Measurements from ENCODE around the gene RPS2. TPM values are rescaled to one million over a fixed set of nuclear protein-coding genes. Genes with fewer than 3 reads are reported as not detected.

The RPS2 gene
- total RNA-seq, 2 donors from 2014 or later: 1,152 to 1,209 TPM

DNA sequence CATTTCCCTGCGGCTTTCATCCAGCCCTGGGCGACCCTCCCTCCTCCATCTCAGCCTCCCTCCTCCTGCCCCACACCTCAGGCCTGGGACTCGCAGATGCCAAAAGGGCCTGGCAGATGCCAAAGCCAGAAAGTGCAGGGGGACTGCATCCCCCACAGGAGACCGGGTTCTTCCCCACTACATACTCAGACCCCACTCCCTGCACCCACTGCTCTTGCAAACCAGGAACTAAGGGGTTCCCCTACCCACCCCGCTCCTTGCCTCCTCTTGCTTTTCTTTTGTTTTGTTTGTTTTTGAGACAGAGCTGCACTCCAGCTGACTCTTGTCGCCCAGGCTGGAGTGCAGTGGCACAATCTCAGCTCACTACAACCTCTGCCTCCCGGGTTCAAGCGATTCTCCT is 49.6 kb downstream of the RPS2 start:
- no peak for ATAC-seq
- intact Hi-C loops (cut with DNase I): no loop called here
- DNase-seq: no peak

DNA sequence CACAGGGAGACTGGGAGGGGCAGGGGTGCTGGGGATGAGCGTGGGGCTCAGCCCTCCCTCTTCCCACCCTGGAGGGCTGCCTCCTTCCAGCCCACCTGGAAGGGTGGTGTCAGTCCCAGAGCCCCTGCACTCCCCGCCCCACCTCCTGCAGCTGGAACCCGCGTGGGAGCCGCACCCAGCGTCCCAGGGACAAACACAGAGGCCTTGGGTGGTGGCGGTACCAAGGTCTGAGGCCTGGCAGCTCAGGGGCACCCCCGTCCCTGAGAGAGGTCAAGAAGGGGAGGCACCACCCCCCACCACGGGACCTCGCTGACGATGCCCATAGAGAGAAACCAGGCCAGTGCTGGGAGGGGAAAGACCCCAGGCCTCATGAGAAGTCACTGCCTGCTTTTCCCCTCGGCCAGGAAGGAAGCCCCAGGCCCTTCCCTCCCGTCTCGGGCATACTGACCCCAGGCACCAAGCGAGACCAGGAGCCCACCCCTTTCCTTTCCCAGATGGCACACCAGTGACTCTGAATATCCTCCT is 50.5 kb downstream of the RPS2 start:
- ATAC-seq (no peak), DNase-seq (no peak)
- intact Hi-C loops (cut with DNase I): no loop called here

DNA sequence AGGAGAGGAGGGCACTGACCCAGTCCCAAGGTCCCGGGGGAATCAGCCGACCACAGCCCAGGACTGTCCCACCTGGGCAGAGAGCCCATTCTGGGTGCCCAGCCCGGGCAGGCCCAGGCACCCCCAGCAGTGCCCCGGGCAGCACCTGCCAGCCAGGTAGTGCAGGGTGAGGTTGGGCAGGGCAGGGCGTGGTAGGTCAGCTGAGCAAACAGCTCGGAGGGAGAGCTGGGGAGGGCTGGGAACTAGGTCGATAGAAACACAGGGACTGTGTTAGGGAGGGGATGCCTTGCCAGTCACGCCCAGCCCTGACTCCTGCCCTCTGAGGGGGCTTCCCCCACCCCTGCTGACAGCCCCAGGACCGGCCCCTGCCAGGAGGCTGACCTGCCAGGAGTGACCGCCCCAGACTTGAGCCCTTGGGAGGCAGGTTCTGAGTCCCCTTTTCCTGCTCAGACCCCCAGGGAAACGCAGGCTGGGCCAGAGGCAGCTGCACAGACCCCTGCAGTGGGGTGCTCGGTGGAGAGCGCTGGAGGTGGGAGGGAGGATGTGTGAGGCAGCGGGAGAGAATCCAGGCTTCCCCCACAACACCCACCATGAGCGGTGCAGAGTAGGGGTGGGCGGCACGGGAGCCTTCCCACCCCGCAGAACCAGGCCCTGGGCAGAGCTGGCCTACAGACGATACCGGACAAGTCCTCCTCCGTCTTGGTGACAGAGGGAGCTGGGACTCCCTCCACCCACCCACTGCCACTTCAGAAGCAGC is 51.1 kb downstream of the RPS2 start:
- DNase-seq: no peak
- intact Hi-C loops (cut with DNase I): no loop called here
- no peak for ATAC-seq

- no peak for DNase-seq
- intact Hi-C loops (cut with DNase I): no loop called here
- ATAC-seq: no peak
Observed at GRCh38 chr16:1912215-1912543, 52.4 kb downstream of the RPS2 start.

Other genes starting within 250 kb of the RPS2 start
- 10 to 100 TPM; 35.7 to 43.4 TPM for gene NME3, start 193.3 kb downstream of the RPS2 start, total RNA-seq
- gene EME2, start 192.0 kb downstream of the RPS2 start, total RNA-seq: 10 to 100 TPM in 1 of 2 donors, 1 to 10 TPM in 1; 6.9 to 11.9 TPM
- 10 to 100 TPM; 57.0 to 69.2 TPM for gene MRPS34, start 191.7 kb downstream of the RPS2 start, total RNA-seq
- gene SPSB3, start 182.3 kb downstream of the RPS2 start, total RNA-seq: 10 to 100 TPM; 25.9 to 27.7 TPM
- gene NUBP2, start 181.9 kb downstream of the RPS2 start, total RNA-seq: 10 to 100 TPM; 32.5 to 33.6 TPM
- gene IGFALS, start 171.1 kb downstream of the RPS2 start, total RNA-seq: not detected
- 100 to 1,000 TPM; 113 to 123 TPM for gene HAGH, start 138.0 kb downstream of the RPS2 start, total RNA-seq
- gene FAHD1, start 137.6 kb downstream of the RPS2 start, total RNA-seq: 10 to 100 TPM; 21.1 to 21.2 TPM
- under 1 TPM; 0.18 to 0.21 TPM for gene MEIOB, start 92.7 kb downstream of the RPS2 start, total RNA-seq
- gene HS3ST6, start 46.4 kb downstream of the RPS2 start, total RNA-seq: not detected
- 10 to 100 TPM; 23.6 to 30.8 TPM for gene MSRB1, start 21.6 kb downstream of the RPS2 start, total RNA-seq
- gene RPL3L, start 10.1 kb downstream of the RPS2 start, total RNA-seq: 10 to 100 TPM; 33.4 to 78.2 TPM
- gene NDUFB10, start 5.3 kb downstream of the RPS2 start, total RNA-seq: 100 to 1,000 TPM; 411 to 435 TPM
- gene RNF151, start 2.0 kb upstream of the RPS2 start, total RNA-seq: not detected
- 10 to 100 TPM; 19.4 to 21.5 TPM for gene TBL3, start 7.2 kb upstream of the RPS2 start, total RNA-seq
- not detected for gene NOXO1, start 16.6 kb upstream of the RPS2 start, total RNA-seq
- 10 to 100 TPM; 18.1 to 20.6 TPM for gene GFER, start 19.4 kb upstream of the RPS2 start, total RNA-seq
- gene SYNGR3, start 25.1 kb upstream of the RPS2 start, total RNA-seq: 1 to 10 TPM in 1 of 2 donors, under 1 TPM in 1; 0.74 to 1.9 TPM
- gene ZNF598, start 45.0 kb upstream of the RPS2 start, total RNA-seq: 10 to 100 TPM; 14.7 to 22.9 TPM
- under 1 TPM in 1 of 2 donors, not detected in 1; 0.84 TPM for gene NPW, start 55.0 kb upstream of the RPS2 start, total RNA-seq
- gene NHERF2, start 62.1 kb upstream of the RPS2 start, total RNA-seq: 100 to 1,000 TPM; 164 to 242 TPM
- 10 to 100 TPM in 1 of 2 donors, 1 to 10 TPM in 1; 5.7 to 16.6 TPM for gene NTHL1, start 83.0 kb upstream of the RPS2 start, total RNA-seq
- gene TSC2, start 83.2 kb upstream of the RPS2 start, total RNA-seq: 10 to 100 TPM; 54.3 to 73.4 TPM
- gene PKD1, start 171.1 kb upstream of the RPS2 start, total RNA-seq: 100 to 1,000 TPM in 1 of 2 donors, 10 to 100 TPM in 1; 82.2 to 104 TPM
- under 1 TPM; 0.81 to 0.88 TPM for gene RAB26, start 183.8 kb upstream of the RPS2 start, total RNA-seq
- gene TRAF7, start 191.0 kb upstream of the RPS2 start, total RNA-seq: 10 to 100 TPM; 31.1 to 34.9 TPM
- gene CASKIN1, start 231.8 kb upstream of the RPS2 start, total RNA-seq: 1 to 10 TPM; 5.9 to 6.1 TPM
- 10 to 100 TPM; 24.9 to 26.9 TPM for gene MLST8, start 240.6 kb upstream of the RPS2 start, total RNA-seq
- gene BRICD5, start 246.0 kb upstream of the RPS2 start, total RNA-seq: 1 to 10 TPM; 5.7 to 5.9 TPM

All from left cardiac atrium (tissue), 4 donors.